GM21447 (cell line): ENCODE results near the gene NAE1.
"Not testable (repeated sequence)": the region's sequence is repeated elsewhere in the genome, so short reads cannot be mapped to it uniquely, and the experiment has no call there.

Experiments used
- ATAC-seq: cut with Tn5 transposase; IDR thresholded peaks from one replicate; pipeline ENCODE4 v1.9.1; 2021; ENCODE audit not compliant: unreplicated experiment

NAE1 gene

DNA sequence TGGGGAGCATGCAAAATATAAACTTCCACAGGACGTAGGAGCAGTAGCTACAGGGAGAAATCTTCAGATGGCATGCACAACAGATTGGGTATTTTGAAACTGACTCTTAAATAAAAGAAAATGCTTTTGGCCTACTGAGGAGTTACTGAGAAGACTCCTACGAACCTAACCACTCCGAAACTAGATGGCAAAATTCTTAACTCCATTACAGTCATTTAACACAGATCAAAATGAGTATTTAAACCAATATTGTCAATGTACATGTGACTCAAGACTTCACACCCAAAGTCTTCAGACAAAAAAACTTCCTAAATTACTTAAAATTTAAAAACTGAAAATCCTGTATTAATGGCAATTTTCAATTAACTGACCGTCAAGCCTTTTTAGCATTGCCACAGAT is 21.0 kb downstream of the NAE1 start:
- no peak for ATAC-seq

DNA sequence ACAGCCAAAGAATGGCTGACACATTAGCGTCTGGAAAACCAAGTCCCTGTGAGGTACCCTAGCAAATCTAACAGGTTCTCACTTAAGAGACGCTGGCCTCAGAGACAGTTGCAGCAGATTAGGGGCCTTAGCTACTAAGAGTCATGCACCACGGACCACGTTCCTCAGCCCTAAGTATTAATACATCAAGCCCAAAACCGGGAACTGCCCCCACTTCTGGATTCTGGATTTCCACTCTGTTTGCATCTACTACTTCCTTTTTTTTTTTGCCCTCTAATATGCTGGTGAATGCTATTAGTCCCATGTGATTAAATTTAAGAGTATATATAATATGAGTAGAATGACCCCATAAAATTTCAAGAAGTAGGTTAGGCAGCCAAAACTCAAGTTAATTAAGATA is 28.6 kb downstream of the NAE1 start:
- ATAC-seq: no peak

DNA sequence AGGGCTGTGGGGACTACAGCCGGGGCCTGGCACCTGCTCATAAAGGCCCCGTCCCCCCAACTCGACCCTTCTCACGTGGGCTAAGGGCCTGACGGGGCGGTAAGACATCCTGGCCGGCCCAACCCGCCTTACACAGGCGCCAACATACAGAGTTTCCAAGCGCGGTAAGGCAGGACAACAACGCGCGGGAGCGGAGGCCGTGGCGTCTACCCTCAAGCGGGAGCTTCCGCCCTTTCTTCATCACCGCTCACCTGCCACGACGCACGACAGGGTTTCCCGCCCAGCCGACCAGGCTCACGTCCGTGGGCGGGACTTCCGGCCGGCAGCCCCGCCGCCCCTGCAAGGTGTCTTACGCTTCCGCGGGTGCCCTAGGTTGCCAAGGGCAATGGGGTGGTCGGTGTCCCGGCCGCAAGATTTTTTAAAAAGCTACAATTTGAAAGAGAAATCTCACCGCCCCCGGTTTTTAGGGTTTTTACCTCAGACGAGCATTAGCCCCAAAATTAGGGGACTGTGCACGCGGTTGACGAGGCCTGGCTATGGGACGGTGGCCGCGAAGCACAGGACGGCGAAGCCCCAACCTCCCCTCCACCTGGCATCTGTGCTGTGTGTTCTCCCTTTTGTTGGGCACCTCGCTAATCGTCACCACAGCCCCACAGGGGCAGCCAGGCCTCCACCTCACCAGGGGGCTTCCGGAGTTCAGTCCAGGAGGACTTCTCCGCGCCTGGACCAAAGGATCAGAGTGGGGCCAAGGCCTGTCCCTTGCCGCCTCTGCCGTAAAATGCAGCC is 29.3 kb downstream of the NAE1 start, which contains the start of gene TERB1:
TSS of gene TERB1 (minus strand) at position 265 of the 786 bp plus-strand sequence. CDS start 4,786 bp downstream, outside the sequence.
- no peak for ATAC-seq

DNA sequence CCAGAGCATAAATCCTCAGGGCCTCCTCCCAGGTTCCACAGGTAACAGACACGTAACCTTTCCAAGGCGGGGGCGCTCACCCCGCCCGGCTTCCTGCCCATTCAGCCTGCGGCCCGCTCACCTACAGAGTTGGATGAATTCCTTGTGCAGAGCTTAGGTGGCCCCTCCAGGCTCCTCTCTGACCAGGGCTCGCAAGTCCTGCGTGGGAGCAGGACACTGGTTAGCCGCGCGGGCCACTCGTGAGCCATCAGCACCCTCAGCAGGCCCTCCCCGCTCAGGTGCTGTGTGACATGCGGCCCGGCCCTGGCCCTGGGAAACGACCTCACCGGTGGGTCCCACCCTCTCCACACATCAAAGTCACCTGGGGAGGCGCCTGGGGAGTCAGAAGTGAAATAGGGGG is 29.9 kb downstream of the NAE1 start:
- ATAC-seq: no peak

DNA sequence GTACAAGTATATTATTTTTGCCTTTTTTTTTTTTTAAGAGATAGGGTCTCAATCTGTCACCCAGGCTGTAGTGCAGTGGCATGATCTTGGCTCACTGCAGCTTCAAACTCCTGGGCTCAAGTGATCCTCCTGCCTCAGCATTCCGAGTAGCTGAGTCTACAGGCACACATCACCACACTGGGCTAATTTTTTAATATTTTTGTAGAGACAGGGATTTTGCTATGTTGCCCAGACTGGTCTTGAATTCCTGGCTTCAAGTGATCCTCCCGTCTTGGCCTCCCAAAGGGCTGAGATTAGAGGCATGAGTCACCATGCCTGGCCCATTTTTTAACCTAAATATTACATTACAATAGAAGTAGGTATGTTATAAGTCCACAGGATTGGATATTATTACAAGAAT is 32.6 kb downstream of the NAE1 start:
- ATAC-seq: no peak

DNA sequence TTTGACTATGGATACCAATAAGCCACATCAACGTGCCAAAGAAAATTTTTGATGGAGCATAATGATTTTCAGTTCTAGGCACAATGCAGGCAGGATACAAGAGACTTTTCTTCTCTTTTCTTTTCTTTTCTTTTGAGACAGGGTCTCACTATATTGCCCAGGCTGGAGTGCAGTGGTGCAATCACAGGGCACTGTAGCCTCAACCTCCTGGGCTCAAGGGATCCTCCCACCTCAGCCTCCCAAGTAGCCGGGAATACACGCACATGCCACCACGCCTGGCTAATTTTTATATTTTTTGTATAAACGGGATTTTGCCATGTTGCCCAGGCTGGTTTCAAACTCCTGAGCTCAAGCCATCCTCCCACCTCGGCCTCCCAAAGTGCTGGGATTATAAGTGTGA is 36.8 kb downstream of the NAE1 start:
- not testable (repeated sequence) for ATAC-seq

DNA sequence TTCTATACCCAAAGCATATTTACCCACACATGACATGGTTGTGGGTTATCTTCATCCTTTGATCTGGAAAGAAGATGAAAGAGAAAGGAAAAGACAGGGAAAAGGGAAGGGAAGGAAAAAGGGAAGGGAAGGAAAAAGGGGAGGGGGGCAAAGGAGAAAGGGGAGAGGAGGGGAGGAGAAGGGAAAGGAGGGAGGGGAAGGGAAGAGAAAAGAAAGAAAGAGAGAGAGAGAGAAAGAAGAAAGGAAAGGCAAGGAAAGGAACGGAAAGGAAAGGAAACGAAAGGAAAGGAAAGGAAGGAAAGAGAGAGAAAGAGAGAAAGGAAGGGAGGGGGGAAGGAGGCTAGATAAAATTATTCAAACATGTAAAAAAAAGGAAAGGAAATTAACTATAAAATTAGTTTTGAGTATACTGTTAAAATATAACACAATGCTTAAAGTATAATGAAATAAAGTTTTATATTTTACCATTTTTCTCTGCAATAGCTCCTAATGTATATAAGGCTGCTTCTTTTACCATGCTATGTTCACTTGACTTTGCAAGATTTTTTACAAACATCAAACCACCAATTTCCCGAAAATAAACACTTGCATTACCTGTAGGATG is 40.5 kb downstream of the NAE1 start:
- ATAC-seq: no peak

DNA sequence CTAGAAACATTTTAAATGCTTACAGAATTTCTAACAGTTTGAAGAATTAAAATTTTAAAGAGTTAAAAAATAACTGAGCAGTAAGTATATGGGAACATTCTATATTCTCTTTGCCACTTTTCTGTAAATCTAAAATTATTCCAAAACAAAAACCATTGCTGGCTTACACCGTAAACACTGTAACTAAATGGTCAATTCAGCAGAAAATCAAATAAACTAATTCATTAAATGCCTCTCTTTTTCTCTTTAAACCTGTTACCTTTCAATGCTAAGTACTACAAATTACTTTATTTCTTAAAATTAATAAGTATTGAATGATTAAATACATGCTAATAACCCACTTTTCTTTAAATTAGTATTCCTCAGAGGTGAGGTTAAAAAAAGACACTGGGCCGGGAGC is 43.3 kb downstream of the NAE1 start:
- ATAC-seq: no peak

DNA sequence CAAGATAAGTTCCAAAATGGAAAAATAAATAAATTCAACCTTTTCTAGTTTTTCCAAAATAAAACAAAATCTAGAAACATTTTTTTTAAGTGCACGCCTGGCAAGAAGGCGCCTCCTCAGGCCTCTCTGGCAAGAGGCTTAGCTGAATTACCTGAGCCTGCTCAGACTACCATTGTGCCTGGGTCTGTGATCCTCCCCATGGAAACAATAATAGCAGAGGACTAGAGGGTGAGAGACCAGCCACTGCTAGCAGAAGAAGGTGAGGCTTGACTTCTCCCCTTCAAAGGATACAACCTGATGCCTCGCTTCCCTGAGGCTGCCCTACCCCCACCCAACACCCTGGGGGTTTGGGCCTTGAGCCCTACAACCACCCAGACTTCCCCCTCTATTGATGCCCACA is 44.2 kb downstream of the NAE1 start:
- ATAC-seq: no peak

DNA sequence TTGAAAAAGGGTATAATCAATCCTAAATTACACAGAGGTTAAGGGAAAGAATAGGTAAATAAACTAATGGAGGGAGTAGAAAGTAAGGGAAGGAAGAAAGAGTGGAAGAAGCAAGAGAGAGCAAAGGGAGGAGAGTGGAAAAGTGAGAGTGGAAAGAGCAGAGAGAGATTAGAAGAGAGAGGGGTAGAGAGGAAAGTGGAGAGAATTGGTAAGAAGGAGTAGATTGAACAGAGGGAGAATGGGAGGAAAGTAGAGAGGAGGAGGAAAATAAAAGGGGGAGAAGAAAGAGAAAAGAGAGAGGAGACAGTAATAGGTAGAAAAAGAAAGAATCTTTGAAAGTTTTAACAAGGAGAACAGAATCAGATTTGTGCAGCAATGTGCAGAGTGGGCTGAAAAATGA is 54.3 kb downstream of the NAE1 start:
- no peak for ATAC-seq

DNA sequence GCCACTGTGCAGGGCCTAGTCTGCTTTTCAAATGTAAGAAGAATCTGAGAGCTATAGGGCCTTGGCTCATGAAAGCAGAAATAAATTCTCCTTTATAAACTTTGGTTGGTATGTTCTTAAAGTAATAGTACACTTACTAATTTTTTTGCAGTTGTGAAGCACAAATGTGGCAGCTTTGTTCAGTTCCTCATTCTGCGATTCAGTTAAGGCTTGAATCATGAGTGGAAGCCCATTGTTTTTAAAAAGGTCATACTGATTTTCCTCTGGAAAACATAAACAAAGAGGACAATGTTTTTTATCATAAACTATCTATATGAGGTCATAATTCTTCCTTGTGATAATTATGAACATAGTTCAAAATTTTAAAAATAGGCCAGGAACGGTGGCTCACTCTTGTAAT is 55.8 kb downstream of the NAE1 start:
- ATAC-seq: no peak

DNA sequence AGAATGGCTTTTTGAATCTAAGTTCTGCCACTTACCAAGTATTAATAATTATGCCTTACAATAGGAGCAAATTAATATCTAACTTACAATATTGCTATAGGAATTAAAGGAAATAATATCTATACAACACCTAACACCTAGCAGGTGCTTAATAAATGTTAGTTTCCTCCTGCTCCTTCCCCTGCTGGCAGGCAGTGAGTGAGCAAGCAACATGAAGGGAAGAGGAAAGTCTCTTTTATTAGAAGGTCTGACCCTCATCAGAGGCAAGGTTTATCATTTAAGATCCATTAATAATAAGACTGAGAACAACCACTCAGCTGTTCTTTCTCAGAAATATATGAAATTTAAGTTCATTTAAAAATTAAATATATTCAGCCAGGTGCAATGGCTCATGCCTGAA is 72.7 kb downstream of the NAE1 start:
- no peak for ATAC-seq

DNA sequence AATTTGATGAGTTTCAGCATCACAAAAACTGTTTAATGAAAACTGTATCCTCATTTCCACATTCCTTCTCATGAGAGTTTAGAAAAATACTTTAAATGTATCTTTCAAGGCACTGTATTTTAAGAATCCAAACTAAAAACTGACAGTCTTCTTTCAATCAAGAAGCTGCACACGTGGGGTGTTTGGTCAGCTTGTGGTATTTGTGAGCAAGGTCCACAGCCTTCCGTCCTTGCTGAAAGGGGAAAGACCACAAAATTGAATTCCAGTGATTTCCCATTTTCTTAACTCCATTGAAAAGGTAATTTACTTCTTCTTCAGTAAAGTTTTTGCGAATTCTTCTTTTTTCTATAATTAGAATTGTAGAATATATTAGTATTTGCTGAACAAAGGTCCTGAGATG is 76.0 kb downstream of the NAE1 start:
- ATAC-seq: no peak

DNA sequence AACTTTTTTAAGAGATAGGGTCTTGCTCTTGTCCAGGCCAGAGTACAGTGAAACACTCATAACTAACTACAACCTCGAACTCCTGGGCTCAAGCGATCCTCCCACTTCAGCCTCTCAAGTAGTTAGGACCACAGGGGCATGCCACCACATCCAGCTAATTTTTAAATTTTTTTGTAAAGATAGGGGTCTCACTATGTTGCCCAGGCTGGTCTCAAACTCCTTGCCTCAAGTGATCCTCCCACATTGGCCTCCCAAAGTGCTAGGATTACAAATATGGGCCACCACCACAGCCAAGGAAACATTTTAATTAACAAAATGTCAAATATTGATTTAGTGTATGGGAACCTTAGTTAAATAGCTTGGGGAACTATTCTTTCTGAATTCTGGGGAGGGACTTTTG is 76.6 kb downstream of the NAE1 start:
- no peak for ATAC-seq

DNA sequence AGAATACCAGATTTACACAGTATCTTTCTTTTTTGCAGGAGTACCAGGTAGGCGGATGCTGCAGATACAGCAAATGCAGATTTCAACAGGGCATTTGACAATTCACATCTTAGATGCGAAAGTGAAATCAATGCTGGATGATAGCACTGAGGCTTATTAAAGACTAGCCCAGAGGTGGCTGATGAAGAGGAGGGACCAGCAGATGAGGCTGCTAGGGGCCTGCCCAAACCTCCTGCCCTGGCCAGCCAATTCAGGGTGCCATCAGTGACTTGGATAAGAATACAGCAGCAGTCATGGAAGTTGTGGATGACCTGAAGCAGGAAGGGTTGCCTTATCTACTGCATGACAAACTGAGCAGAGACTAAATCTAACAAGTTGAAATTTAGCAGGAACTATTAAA is 77.8 kb downstream of the NAE1 start:
- ATAC-seq: no peak
